HG03064 (cell line): ENCODE measurements around the gene STX12.
"Not testable (repeated sequence)": the region's sequence is repeated elsewhere in the genome, so short reads cannot be mapped to it uniquely, and the experiment has no call there.

Experiments used
- ATAC-seq: cut with Tn5 transposase; IDR thresholded peaks from one replicate; pipeline ENCODE4 v1.9.1; 2021; ENCODE audit warnings: low read depth; ENCODE audit not compliant: unreplicated experiment

The STX12 gene

DNA sequence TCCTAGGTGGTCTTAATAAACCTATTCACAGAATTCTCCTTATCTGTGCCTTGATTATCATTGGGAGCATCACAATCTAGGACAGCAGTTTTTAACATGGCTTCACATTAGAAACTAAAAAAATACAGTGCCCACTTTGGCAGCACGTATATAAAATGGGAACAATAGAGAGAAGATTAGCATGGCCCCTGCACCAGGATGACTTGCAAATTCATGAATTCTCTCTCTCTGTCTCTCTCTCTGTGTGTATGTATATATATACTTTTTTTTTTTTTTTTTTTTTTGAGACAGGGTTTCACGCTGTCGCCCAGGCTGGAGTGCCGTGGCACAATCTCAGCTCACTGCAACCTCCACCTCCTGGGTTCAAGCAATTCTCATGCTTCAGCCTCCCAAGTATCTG lies 51.4 kb downstream of the STX12 start:
- no peak for ATAC-seq

DNA sequence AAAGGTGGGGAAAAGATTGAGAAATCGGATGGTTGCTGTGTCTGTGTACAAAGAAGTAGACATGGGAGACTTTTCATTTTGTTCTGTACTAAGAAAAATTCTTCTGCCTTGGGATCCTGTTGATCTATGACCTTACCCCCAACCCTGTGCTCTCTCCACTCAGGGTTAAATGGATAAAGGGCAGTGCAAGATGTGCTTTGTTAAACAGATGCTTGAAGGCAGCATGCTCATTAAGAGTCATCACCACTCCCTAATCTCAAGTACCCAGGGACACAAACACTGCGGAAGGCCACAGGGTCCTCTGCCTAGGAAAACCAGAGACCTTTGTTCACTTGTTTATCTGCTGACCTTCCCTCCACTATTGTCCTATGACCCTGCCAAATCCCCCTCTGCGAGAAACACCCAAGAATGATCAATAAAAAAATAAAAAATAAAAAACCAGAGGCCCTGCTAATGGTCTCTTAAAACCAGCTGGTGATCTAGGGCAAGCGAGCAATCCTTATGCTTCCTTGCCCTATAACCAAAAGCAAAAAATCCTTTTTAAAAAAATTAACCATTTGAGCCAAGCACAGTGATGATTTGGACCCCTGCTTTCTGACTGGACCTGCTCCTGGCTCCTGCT lies 56.4 kb downstream of the STX12 start:
- not testable (repeated sequence) for ATAC-seq

DNA sequence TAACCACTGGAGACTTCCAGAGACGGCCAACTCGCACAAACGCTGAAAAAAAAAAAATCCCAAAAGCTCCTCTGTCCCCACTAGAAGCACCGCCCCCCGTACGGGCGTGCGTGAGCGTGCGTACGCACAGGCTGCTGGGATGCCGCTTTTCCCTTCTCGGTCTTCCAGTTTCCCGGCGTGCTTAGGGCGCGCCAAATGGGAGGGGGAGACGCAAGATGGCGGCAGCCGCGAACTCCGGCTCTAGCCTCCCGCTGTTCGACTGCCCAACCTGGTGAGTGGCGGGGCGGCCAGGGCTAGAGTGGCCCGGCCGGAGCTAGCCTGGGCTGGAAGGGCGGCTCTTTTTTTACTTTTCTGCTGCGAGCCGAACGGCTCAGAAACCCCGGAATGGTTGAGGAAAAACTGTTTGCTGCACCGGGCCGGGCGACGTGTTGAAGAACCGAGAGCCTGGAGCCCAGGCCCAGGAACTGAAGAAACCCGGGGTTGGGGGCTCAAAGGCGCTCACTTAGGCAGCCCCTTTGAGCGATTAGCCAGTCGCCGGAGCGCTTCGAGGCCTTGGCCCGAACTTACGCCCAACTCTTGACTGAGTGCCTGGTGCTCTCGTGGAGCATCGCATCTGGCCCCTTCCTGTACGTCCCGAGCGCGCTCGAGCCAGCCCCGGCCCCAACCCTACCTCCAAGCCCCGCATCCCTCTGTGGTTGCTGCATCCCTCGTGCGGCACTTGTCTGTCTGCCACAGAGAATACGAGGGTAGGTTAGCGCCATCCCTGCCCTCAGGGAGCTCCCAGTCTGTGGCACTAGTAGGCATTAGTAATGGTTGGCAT lies 57.8 kb downstream of the STX12 start, which contains the start of gene PPP1R8:
Gene PPP1R8, plus strand, starts transcription at position 162 of the 820 bp plus-strand sequence. Its CDS starts 54 bp downstream, at position 216.
- peak; percentile 92 for ATAC-seq

DNA sequence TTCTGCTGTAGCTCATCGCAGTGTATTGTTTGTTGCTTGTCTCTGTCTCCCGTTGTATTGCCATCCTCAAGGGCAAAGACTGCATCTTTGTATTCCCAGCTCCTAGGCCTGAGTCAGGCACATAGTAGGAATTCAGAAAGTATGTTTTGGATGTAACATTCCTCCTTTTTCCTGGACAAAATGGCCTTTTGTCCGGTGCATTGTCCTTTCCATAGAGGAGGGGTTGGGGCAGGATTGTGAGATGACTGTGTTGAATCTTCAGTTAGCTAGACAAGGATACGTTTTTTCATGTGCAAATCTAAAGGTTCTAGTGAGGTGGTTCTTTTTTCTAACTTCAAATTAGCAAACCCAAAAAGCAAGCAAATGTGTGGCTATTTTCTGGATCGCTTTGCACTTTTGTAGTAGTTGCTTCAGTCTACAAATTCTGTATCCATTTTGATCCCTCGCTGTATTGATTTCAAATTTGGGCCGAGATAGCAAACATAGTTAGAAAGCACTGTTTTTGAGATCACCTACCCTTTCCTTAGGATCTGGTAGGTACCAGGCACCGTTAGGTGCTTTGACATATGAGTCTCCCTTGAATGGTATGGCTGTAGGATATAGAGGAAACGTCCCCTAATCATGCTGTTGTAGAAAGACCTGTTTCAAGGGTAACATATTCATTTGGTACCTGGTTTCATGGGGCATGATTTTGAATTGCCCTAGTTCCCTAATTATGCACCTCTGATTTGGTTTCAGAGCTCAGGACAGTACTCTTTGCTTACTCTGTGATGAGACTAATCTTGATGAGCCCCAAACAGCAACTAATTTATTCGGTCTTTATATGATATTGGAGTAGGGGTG lies 58.8 kb downstream of the STX12 start:
- ATAC-seq = no peak

DNA sequence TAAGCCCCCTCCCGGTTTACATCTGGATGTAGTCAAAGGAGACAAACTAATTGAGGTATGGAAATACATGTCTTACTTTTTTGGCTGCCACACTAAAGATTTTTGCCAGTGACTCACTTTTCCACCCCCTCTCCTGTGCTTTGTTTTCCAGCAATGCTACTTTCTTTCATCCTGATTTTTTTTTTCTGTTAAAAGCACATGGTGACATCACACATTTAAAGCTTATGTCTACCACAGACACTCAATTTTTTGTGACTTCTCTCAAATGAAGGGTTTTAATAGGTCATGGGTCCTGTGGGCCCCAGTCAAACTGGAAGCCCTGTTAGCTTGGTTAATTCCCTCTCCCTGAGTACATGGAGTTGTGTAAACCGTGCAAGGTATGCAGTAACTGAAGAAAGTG lies 59.7 kb downstream of the STX12 start:
- no peak for ATAC-seq

DNA sequence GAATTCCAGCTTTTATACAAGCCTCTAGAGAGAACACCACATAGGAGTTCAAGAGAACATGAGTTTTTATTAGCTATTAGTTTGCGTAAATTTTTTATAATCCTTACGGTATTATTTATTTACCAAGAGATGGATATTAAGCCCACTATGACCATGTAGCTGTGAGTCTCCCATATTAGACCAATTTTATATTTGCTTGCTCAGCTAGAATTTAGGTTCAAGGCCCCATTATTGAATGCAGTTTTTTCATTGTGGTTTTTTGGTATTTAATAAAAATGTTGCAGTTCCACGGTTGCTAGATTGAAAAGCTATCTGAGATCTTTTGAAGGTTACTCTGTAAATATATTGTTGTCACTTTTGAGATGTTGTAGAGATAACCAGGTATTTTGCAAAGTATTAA lies 60.5 kb downstream of the STX12 start:
- ATAC-seq = no peak

DNA sequence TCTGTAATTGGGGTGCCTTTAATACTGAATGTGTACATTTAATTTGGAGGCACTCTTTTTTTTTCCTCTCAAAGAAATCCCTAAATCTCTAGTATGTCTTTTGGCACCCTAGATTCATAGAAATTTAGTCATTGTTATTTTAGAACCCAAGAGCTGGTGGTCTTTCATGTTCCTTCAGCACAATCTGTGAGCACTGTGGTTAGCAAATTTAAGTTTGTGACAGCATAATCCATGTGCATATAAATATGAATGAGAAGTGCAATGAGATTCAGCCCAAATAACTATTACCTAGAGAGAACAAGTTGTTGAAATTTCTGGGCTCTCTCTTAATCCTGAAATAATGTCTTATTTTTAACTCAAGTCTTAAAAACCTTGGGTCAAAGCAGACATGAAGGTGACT lies 62.0 kb downstream of the STX12 start:
- no peak for ATAC-seq

DNA sequence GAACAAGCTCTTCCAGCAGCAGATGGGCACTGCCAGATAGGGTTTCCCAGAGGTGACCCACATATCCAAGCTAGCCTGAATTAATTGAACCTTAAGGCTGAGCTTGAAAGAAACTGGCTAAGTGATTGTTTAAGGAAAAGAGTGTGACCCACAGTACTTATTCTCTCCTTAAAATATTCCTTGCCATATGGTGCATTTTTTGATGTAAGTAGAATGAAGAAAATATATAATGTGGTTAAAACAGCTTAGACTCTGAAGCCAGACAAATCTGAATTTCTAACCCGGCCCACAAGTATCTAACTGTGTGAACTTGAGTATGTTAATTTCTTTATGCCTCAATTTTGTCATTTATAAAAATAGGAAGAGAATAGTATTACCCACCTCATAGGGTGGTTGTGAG lies 62.5 kb downstream of the STX12 start:
- no peak for ATAC-seq

DNA sequence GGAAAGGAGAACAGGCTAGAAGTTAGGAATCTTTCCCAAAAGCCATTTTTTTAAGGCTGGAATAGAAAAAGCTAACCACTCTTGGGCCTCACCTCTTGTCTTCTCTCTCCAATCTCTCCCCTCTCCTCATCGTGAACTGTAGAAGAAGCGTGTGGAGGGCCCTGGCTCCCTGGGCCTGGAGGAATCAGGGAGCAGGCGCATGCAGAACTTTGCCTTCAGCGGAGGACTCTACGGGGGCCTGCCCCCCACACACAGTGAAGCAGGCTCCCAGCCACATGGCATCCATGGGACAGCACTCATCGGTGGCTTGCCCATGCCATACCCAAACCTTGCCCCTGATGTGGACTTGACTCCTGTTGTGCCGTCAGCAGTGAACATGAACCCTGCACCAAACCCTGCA lies 76.9 kb downstream of the STX12 start:
- no peak for ATAC-seq

DNA sequence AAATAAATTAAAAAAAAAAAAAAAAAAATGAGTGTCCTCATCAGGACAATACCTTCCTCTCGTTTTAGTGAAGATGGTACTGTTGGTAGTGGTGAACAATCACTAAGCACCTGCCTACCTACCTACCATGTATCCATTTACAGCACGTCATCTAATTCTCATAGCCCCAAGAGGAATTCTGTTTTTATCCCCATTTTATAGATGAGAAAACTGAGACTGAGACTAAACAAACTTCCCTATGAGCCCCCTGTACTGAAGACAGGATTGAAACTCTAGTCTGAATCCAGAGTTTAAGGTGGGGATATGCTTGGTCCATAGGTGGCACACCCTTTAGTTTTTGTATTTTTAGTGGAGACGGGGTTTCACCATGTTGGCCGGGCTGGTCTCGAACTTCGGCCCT lies 82.1 kb downstream of the STX12 start:
- ATAC-seq = no peak

DNA sequence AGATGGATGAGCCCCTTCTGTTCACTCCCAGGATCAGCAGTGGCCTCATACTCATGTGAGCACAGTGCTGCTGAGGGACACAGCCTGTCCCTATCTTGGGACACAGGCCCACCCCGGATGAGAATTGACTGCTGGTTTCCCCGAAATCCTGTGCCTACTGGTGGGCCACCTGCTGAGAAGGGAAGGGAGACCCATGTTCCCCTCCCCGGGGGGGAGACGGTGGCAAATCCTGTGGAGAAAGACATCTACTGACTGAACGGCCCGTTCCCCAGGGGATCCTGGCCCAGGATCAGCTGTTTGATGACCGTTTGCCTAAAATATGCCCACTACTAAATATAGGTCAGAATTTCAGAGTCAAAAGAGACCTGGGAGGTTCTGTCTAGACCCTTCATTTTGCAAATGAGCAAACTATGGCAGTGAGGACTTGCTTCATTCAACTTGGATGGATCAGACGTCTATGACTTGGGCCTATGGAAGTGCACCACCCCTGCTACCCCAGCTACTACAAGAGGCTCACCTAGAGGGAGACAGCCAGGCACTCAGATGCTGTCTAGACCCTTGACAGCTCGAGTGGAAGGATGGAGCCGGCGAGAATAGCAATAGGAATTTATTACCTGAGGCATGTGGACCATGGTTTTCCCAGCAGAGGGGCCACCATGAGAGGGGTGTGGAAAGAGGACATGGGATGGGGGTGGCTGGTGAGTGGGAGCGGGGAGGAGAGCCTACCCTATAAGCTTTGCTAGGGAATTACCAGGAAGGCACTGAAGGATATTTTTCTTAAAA lies 83.7 kb downstream of the STX12 start:
- ATAC-seq = no peak

DNA sequence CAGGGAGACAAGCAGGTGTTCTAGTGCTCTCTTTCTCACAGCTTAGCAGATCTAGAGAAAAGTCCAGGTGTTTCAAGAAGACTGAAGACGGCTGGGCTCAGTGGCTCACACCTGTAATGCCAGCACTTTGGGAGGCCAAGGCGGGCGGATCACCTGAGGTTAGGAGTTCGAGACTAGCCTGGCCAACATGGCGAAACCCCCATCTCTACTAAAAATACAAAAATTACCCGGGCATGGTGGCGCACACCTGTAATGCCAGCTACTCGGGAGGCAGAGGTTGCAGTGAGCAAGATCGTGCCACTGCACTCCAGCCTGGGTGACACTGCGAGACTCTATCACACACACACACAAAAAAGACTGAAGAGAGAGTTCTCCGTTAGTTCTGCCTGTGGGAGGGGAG lies 84.5 kb downstream of the STX12 start:
- ATAC-seq = not testable (repeated sequence)

DNA sequence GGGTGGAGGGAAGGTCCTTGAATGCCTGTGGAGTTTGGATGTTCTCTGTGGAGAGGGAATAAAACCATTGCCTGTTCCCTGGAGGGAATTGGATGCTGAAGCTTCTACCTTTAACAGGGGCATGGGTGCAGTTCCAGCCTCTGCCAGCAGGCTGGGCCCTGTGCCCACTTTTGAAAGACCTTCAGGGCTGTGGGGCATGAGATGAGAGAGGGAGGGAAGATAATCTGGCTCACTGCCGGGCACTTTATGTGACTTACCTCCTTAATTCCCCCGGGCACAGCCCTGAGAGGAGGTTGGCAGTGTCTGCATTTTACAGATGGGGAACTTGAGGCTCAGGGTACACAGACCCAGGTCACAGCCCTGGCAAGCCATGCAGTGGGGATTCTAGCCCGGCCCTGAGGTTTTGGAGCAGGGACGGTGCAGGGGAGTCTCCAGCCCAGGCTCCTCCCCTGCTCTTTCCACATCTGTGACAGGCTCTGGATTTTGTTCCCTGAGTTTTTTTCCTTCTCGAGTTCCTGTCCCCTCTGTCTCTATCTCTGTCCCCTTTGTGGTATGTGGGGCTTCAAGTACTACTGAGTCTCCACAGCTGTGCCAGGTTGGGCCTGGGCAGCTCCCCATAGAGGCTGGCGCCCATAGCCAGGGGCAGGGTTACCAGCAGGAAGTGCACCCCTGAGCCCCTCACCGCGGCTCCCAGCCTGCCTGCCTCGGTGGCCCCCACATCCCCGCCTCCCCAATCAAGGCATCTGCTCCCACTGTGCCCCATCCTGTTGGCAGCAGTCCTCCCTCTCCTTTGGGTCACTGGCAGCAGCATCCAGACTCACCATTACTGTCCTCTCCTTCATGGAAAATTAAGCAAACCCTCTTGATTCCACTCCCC lies 85.3 kb downstream of the STX12 start:
- no peak for ATAC-seq

DNA sequence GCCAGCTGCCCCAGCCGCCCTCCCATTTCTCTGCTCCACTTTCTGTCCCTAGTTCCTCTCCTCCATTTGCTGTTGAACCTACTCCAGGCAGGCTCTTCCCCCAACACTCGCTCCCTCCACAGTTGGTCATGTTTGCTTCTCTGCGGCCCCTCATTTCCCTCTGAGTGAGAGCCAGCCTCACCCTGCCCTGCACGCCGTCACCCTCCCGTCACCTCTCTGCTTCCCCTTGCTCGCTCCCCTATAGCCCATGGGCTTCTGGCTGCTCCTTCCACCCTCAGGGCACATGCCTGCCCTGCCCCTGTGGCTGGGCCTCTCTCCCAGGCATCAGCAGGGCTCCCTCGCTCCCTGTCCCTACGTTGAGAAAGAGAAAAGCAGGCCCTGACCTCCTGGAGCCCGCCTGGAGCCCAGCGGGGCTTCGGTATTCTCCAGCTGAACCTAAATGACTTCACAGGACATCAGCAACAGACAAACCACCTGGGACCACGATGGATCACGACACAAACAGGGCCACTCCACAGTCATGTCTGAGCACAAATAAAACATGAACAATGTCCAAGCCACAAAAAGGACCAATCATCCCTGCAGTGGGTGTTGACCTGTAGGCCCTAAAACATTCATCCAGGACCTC lies 86.0 kb downstream of the STX12 start:
- no peak for ATAC-seq

DNA sequence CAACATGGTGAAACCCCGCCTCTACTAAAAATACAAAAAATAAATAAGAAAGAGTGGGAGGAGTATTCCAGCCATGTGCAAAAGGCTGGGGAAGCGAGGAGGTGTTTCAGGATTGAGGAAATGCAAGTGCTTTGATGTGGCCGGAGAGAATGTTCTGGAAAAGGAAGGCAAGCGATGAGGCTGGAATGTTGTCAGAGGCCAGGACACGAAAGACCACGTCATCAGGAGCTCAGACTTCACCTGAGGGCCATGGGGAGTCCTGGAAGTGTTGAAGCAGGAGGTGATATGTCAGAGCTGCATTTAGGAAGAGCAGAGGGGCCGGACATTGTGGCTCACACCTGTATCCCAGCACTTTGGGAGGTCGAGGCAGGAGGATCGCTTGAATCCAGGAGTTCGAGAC lies 88.4 kb downstream of the STX12 start:
- no peak for ATAC-seq

DNA sequence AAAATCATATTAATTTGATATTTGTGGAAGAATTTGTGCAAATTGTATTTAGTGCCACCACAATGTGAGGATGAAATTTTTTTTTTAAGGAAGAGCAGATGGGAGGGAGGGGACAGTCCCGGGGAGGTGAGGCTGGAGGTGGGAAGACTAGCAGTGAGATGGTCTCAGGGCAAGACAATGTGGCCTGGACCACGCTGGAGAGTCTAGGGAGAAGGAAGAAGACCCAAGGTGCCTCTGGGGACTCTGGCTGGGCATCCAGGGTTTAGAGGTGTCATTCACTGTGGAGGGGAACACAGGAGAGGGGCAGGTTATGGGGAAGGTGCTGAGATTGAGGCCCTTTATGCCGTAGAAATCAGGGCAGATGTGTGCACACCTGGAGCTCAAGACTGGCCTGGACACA lies 89.0 kb downstream of the STX12 start:
- no peak for ATAC-seq

DNA sequence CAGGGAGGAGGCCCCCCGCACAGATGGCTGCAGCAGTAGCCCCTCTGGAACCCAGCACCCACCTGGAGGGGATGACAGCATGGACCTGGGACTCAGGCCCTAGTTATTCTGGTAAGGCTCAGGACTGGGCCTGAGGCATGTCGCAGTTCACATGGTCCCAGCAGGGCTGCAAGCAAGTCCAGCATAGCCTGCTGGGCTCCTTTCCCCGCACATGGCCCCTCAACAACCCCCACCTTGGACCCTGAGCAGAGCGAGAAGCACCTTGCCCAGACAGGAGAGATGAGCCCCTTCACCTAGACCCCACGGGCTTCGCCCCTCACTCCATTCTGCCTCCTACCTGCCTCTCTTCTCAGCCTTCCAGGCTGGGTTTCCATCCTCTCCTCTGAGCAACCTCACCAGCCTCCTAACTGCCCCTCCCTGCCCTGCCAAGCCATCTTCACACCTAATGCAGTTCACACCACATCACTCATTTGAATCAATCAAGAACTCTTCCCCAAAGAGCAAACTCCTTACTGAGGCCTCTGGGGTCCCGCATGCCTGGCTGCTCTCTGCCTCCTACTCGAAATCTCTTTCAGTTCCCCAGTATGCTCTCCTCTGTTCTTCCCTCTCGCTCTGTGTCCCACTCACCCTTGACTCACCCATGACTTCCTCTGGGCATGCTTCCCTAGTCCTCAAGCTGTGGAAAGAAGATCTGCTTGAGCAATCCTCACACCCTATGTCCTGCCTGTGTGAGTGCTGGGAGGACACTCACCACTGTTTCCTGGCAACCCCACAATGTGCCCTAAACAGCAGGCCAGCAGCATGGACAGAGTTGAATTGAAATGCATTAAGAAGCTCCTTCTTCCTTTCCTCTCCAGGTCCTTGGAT lies 89.9 kb downstream of the STX12 start:
- ATAC-seq = no peak

DNA sequence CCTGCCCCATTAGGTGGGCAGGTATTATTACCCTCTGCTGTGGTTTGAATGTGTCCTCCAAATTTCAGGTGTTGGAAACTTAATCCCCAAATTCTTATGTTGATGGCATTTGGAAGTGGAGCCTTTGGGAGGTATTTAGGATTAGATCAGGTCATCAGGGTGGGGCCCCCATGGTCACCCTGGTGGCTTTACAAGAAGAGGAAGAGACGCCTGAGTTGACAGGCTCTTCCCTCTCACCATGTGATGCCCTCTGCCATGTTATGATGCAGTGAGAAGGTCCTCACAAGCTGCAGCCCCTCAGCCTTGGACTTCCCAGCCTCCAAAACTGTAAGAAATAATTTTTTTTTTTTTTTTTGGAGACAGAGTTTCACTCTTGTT lies 90.5 kb downstream of the STX12 start:
- ATAC-seq = no peak
